ENCODE measurements around the gene LHX8. TPM values are rescaled to one million over a fixed set of nuclear protein-coding genes. Genes with fewer than 3 reads are reported as not detected.

The LHX8 gene
- total RNA-seq, 1 experiment from 2014 or later: not detected

- H3K4me1 Mint-ChIP-seq: no peaks in the 10 kb centered on the region
- H3K9me3 Mint-ChIP-seq: no peaks in the 10 kb centered on the region
- H3K9ac ChIP-seq (ENCODE audit: extremely low read depth, insufficient read length, low read length): no peak overlapping the region
- no peak for DNase-seq
- H2BK15ac ChIP-seq (ENCODE audit: low read depth, low read length): no peak overlapping the region
- H3K9me3 ChIP-seq (ENCODE audit: control insufficient read depth, low read depth, low read length): no peaks in the 10 kb centered on the region
- H2BK120ac ChIP-seq (ENCODE audit: low read depth, low read length, poor library complexity, severe bottlenecking): no peak overlapping the region
- no peaks in the 10 kb centered on the region for H3K23me2 ChIP-seq (ENCODE audit: insufficient read length, low read depth, low read length, poor library complexity, severe bottlenecking)
- no peaks in the 10 kb centered on the region for H3K27me3 Mint-ChIP-seq (ENCODE audit: low read depth)
- WGBS (ENCODE audit: extremely low coverage, insufficient read length, low lambda C conversion rate): no CpG with 5 or more reads among the region's 1 CpG
- no peak overlapping the region for H3K23ac ChIP-seq (ENCODE audit: insufficient read length, low read depth, low read length)
- H2AFZ ChIP-seq (ENCODE audit: low read length): no peak overlapping the region
- H4K5ac ChIP-seq (ENCODE audit: insufficient read length, low read depth, low read length): no peak overlapping the region
- no peak overlapping the region for H2BK20ac ChIP-seq (ENCODE audit: low read depth, low read length, poor library complexity, severe bottlenecking)
- no peak overlapping the region for H3K4me2 ChIP-seq (ENCODE audit: insufficient read depth, insufficient read length, low read length)
- H4K8ac ChIP-seq (replicated peaks; ENCODE audit: insufficient read length, low read depth, low read length): no peak overlapping the region
- H3K4ac ChIP-seq (ENCODE audit: low read depth, low read length): no peak overlapping the region
- H3K27ac Mint-ChIP-seq: no peak overlapping the region
- H3K56ac ChIP-seq (ENCODE audit: insufficient read length, low read depth, low read length): no peak overlapping the region
- no peak overlapping the region for H3T11ph ChIP-seq (ENCODE audit: low read length)
- no peak overlapping the region for H4K91ac ChIP-seq (ENCODE audit: insufficient read length, low read depth, low read length)
- no peak overlapping the region for H2BK5ac ChIP-seq (ENCODE audit: insufficient read length, low read length)
- H3K18ac ChIP-seq (ENCODE audit: insufficient read length, low read depth, low read length): no peak overlapping the region
- no peak for TF ChIP-seq CTCF (conservative IDR thresholded peaks at IDR 0.05)
- no peak overlapping the region for H2BK12ac ChIP-seq (ENCODE audit: insufficient read length, low read depth, low read length)
- no peak overlapping the region for H3K4me3 Mint-ChIP-seq
- no peaks in the 10 kb centered on the region for H4K20me1 ChIP-seq (ENCODE audit: control insufficient read depth, insufficient read depth, insufficient read length)
- no peak overlapping the region for H3K27ac ChIP-seq (ENCODE audit: insufficient read length, low read depth, low read length)
- no peak overlapping the region for H3K14ac ChIP-seq (ENCODE audit: insufficient read depth, low read length)
- peaks cover 2% of the 10 kb centered on the region; the same call in 1 of the 2 replicates for H3K4me1 ChIP-seq (ENCODE audit: insufficient read depth, low read length)
- no peaks in the 10 kb centered on the region for H3K79me2 ChIP-seq (ENCODE audit: insufficient read depth, low read length)
- H2AK5ac ChIP-seq (ENCODE audit: insufficient read length, low read length): no peak overlapping the region
- no peaks in the 10 kb centered on the region for H3K27me3 ChIP-seq (ENCODE audit: insufficient read depth, low read length)
- no peaks in the 10 kb centered on the region for H3K36me3 Mint-ChIP-seq (ENCODE audit: insufficient read depth in 1 of 3, low read depth in 3 of 3)
- no peaks in the 10 kb centered on the region for H3K79me1 ChIP-seq (ENCODE audit: insufficient read depth, low read depth, low read length, poor library complexity, severe bottlenecking)
These were observed 64.6 kb downstream of the LHX8 start for GRCh38 chr1:75198761-75199160.

Measured in H9 (cell line).